ENCODE data around the gene LAMA5. TPM values are rescaled to one million over a fixed set of nuclear protein-coding genes. Genes with fewer than 3 reads are reported as not detected.
A peak's percentile ranks its signal among the peaks of the same experiment; 100 is the strongest.

The LAMA5 gene
- total and polyA plus RNA-seq, 2 donors (not counting 1 experiment from before 2014, with no cell fraction given): 52.9 to 83.5 TPM

GRCh38 chr20:62301773-62302340, 65.3 kb downstream of the LAMA5 start:
- peaks cover 34% of the 10 kb centered on the region for H3K79me2 ChIP-seq (ENCODE audit: control insufficient read depth, insufficient read depth, low read length)
- ATAC-seq (ENCODE audit: low read depth) (peak; percentile 40), DNase-seq (peak; percentile 91)
- Mint-ChIP-seq H3K4me3 (peak overlapping the region; percentile 97), H3K4me1 (peaks cover 23% of the 10 kb centered on the region), H3K27ac (peak overlapping the region; percentile 96), H3K27me3 (no peaks in the 10 kb centered on the region), H3K9me3 (ENCODE audit: insufficient read depth) (no peaks in the 10 kb centered on the region)
- POLR2A ChIA-PET: interaction anchor here (0.5 to 1.6 kb wide), 6 partner anchors 38 to 505 kb away, joined by 3 to 15 read pairs (median 5); partner anchors contain the start of gene RPS21
- H3K27ac ChIP-seq (ENCODE audit: low read length in 2 of 2): peak overlapping the region; percentile 73 to 87
- peak overlapping the region; percentile 25 to 88 (median 68) for H3K4me3 ChIP-seq (ENCODE audit: control extremely low read depth in 1 of 5, extremely low read depth in 1 of 5, insufficient read depth in 1 of 5, low read depth in 2 of 5, low read length in 4 of 5)
- H3K4me1 ChIP-seq (ENCODE audit: control insufficient read depth in 2 of 2, insufficient read depth in 2 of 2, low read length in 2 of 2): peaks cover 15 to 30% of the 10 kb centered on the region in 2 donors
- peak overlapping the region; percentile 94 for H2AFZ ChIP-seq (ENCODE audit: insufficient read depth, low read depth, low read length, poor library complexity, severe bottlenecking)
- peak overlapping the region; percentile 100 for H3K4me2 ChIP-seq (replicated peaks; ENCODE audit: low read depth, low read length, poor library complexity, severe bottlenecking)
- intact Hi-C loops (cut with micrococcal nuclease): loop anchor here (1.0 to 10.0 kb wide), 12 partner anchors 37 to 505 kb away; partner anchors contain the start of genes LSM14B, MTG2, OSBPL2 and RPS21
- 4% methylated on average over 21 of the region's 24 CpGs for WGBS (ENCODE audit: insufficient coverage)
- TF ChIP-seq EZH2 (IDR thresholded peaks at IDR 0.05; ENCODE audit: borderline replicate concordance, insufficient read depth, low read depth, low read length, poor library complexity, severe bottlenecking) (no peak), CTCF (IDR thresholded peaks at IDR 0.05) (peak; percentile 78)
- H3K9ac ChIP-seq (ENCODE audit: low read length): peak overlapping the region; percentile 78
- H3K27me3 ChIP-seq (replicated peaks in 1 of 4; ENCODE audit: control extremely low read depth in 1 of 4, control insufficient read depth in 3 of 4, insufficient read depth in 4 of 4, low read length in 3 of 4): no peaks in the 10 kb centered on the region
- H3K36me3 ChIP-seq (replicated peaks in 1 of 2; ENCODE audit: control extremely low read depth in 1 of 2, control insufficient read depth in 1 of 2, extremely low read depth in 1 of 2, insufficient read depth in 2 of 2, low read length in 1 of 2): peaks cover 0 to 30% of the 10 kb centered on the region in 2 experiments
- H4K20me1 ChIP-seq (ENCODE audit: control insufficient read depth, insufficient read depth, low read length, poor library complexity, severe bottlenecking): peaks cover 39% of the 10 kb centered on the region
- no peaks in the 10 kb centered on the region for H3K9me3 ChIP-seq (ENCODE audit: control extremely low read depth in 1 of 3, control insufficient read depth in 2 of 3, insufficient read depth in 1 of 3, low read length in 2 of 3)
- CTCF ChIA-PET: interaction anchor here (0.7 to 9.2 kb wide), 14 partner anchors 10 to 315 kb away, joined by 3 to 81 read pairs (median 8); partner anchors contain the start of gene RPS21

All from B cell (primary cell).